GM23338 (cell line): Measurements from ENCODE around the gene IPO8. TPM values are rescaled to one million over a fixed set of nuclear protein-coding genes. Genes with fewer than 3 reads are reported as not detected.

ENCODE experiments used
- ATAC-seq: fragments of 200-7000 bp; cut with Tn5 transposase; 3 replicates; pipeline ENCODE4 v1.9.1; 2020
- DNase-seq: peaks from one replicate; pipeline ENCODE4 v3.0.0-alpha.2; 2015; ENCODE audit warnings: low spot score
- H2AFZ ChIP-seq: fragments of 200-600 bp; sonication (generic); 2 replicates; pipeline ENCODE4 v1.8.0; 2016; ENCODE audit warnings: antibody characterized with exemption, mild to moderate bottlenecking, moderate library complexity
- H3F3A ChIP-seq: fragments of 200-600 bp; sonication (generic); replicated peaks from 2 replicates; pipeline ENCODE4 v1.8.0; 2017; ENCODE audit warnings: antibody characterized with exemption, mixed run types, low read depth
- H3K27ac ChIP-seq: fragments of 200-600 bp; sonication (generic); 2 replicates; pipeline ENCODE4 v1.6.1; 2016; ENCODE audit warnings: low read depth
- H3K27me3 ChIP-seq: fragments of 200-600 bp; sonication (generic); 2 replicates; pipeline ENCODE4 v1.8.0; 2016; ENCODE audit warnings: mild to moderate bottlenecking, mixed run types, moderate library complexity; ENCODE audit not compliant: insufficient read depth
- H3K36me3 ChIP-seq: fragments of 200-600 bp; sonication (generic); 2 replicates; pipeline ENCODE4 v1.8.0; 2016; ENCODE audit warnings: mild to moderate bottlenecking; ENCODE audit not compliant: insufficient read depth
- H3K4me1 ChIP-seq: fragments of 200-600 bp; sonication (generic); 2 replicates; pipeline ENCODE4 v1.8.0; 2016; ENCODE audit warnings: mild to moderate bottlenecking, moderate library complexity; ENCODE audit not compliant: insufficient read depth
- H3K4me2 ChIP-seq: fragments of 200-600 bp; sonication (generic); 2 replicates; pipeline ENCODE4 v1.7.1; 2017; ENCODE audit warnings: mixed run types
- H3K4me3 ChIP-seq: fragments of 200-600 bp; sonication (generic); 2 replicates; pipeline ENCODE4 v1.6.1; 2016; ENCODE audit warnings: mixed run types
- H3K79me2 ChIP-seq: fragments of 200-600 bp; sonication (generic); replicated peaks from 2 replicates; pipeline ENCODE4 v1.8.0; 2017; ENCODE audit warnings: mild to moderate bottlenecking; ENCODE audit not compliant: insufficient read depth
- H3K9me2 ChIP-seq: fragments of 200-600 bp; sonication (generic); 2 replicates; pipeline ENCODE4 v1.8.0; 2017; ENCODE audit not compliant: insufficient read depth
- H4K20me1 ChIP-seq: fragments of 200-600 bp; sonication (generic); replicated peaks from 2 replicates; pipeline ENCODE4 v1.8.0; 2017; ENCODE audit warnings: mild to moderate bottlenecking; ENCODE audit not compliant: insufficient read depth
- H3K27ac Mint-ChIP-seq: 2 replicates; pipeline ENCODE4 v1.8.0; 2020; ENCODE audit warnings: inconsistent platforms, mild to moderate bottlenecking, moderate library complexity, mixed read lengths
- H3K27me3 Mint-ChIP-seq: 3 replicates; pipeline ENCODE4 v1.8.0; 2022; ENCODE audit warnings: low read depth, mild to moderate bottlenecking, moderate library complexity, mixed read lengths, inconsistent platforms; ENCODE audit not compliant: insufficient read depth, poor library complexity
- H3K36me3 Mint-ChIP-seq: 3 replicates; pipeline ENCODE4 v1.8.0; 2021; ENCODE audit warnings: low read depth, mild to moderate bottlenecking, inconsistent platforms, moderate library complexity, mixed read lengths
- H3K4me1 Mint-ChIP-seq: 3 replicates; pipeline ENCODE4 v1.8.0; 2020; ENCODE audit warnings: mild to moderate bottlenecking, inconsistent platforms, mixed read lengths
- H3K4me3 Mint-ChIP-seq: 3 replicates; pipeline ENCODE4 v1.8.0; 2021; ENCODE audit warnings: moderate library complexity, mild to moderate bottlenecking, inconsistent platforms, mixed read lengths
- H3K9me3 Mint-ChIP-seq: 3 replicates; pipeline ENCODE4 v1.8.0; 2020; ENCODE audit warnings: moderate library complexity, mild to moderate bottlenecking, inconsistent platforms, mixed read lengths
- CREB1 ChIP-seq: fragments of 250-450 bp; sonication (Bioruptor Pico); IDR thresholded peaks from 2 replicates; pipeline ENCODE4 v1.5.0; 2020; ENCODE audit warnings: low read depth, mild to moderate bottlenecking, moderate library complexity
- CTCF ChIP-seq, 2 experiments: fragments of 200-600 bp in 1 of 2; sonication (generic) in 1 of 2; conservative IDR thresholded peaks; 2 replicates each; pipeline versions ENCODE4 v1.5.1 to v1.6.1; 2016 to 2017; ENCODE audit warnings: antibody characterized with exemption in 2 of 2, low read depth in 2 of 2, mild to moderate bottlenecking in 2 of 2, moderate library complexity in 1 of 2
- ETS1 ChIP-seq: IDR thresholded peaks from 2 replicates; pipeline ENCODE4 v1.6.1; 2016; ENCODE audit warnings: antibody characterized with exemption
- EZH2 ChIP-seq: fragments of 200-600 bp; sonication (generic); IDR thresholded peaks from one replicate; pipeline ENCODE4 v1.8.0; 2017; ENCODE audit warnings: antibody characterized with exemption, mild to moderate bottlenecking, low read depth; ENCODE audit not compliant: unreplicated experiment
- EZH2phosphoT487 ChIP-seq: fragments of 200-600 bp; sonication (generic); IDR thresholded peaks from one replicate; pipeline ENCODE4 v1.8.1; 2018; ENCODE audit warnings: antibody characterized with exemption; ENCODE audit not compliant: unreplicated experiment
- JUNB ChIP-seq: IDR thresholded peaks from one replicate; pipeline ENCODE4 v1.6.1; 2016; ENCODE audit warnings: antibody characterized with exemption; ENCODE audit not compliant: unreplicated experiment
- NANOG ChIP-seq: IDR thresholded peaks from 2 replicates; pipeline ENCODE4 v1.6.1; 2016; ENCODE audit warnings: antibody characterized with exemption, borderline replicate concordance
- POLR2AphosphoS5 ChIP-seq: IDR thresholded peaks from 2 replicates; pipeline ENCODE4 v1.6.1; 2016; ENCODE audit warnings: antibody characterized with exemption, low read depth
- REST ChIP-seq: IDR thresholded peaks from one replicate; pipeline ENCODE4 v1.6.1; 2018; ENCODE audit warnings: antibody characterized with exemption; ENCODE audit not compliant: unreplicated experiment
- STAT1 ChIP-seq: IDR thresholded peaks from one replicate; pipeline ENCODE4 v1.6.1; 2016; ENCODE audit warnings: antibody characterized with exemption; ENCODE audit not compliant: unreplicated experiment
- ZNF114 ChIP-seq: fragments of 250-450 bp; sonication (Bioruptor Pico); IDR thresholded peaks from 2 replicates; pipeline ENCODE4 v1.5.0; 2020; ENCODE audit warnings: mild to moderate bottlenecking, moderate library complexity
- ZNF331 ChIP-seq: fragments of 250-450 bp; sonication (Bioruptor Pico); IDR thresholded peaks from 2 replicates; pipeline ENCODE4 v1.5.0; 2020; ENCODE audit warnings: low read depth, mild to moderate bottlenecking, moderate library complexity
- ZNF462 ChIP-seq: fragments of 250-450 bp; sonication (Bioruptor Pico); IDR thresholded peaks from 2 replicates; pipeline ENCODE4 v1.5.0; 2020; ENCODE audit warnings: mild to moderate bottlenecking, moderate library complexity
- polyA plus RNA-seq: library from polyadenylated mRNA; unstranded; fragments of >200 nt; fragmentation: Nextera tagmentation; extraction: Ambion mirVana; gene quantifications from 2 replicates; pipeline ENCODE4 v1.2.1, GENCODE V29; 2016
- total RNA-seq: library from RNA; depleted of rRNA; stranded (reverse); fragments of >200 nt; shearing (Covaris generic); gene quantifications from 2 replicates; pipeline ENCODE4 v1.2.3, GENCODE V29; 2014

IPO8 gene
- total and polyA plus RNA-seq, 2 experiments from 2014 or later = 13.4 to 53.6 TPM

GRCh38 chr12:30679241-30679640, 16.4 kb downstream of the IPO8 start:
- no peaks in the 10 kb centered on the region for H3K9me2 ChIP-seq
- H3F3A ChIP-seq = no peaks in the 10 kb centered on the region
- Mint-ChIP-seq H3K27me3 (no peaks in the 10 kb centered on the region), H3K4me1 (no peaks in the 10 kb centered on the region), H3K9me3 (no peaks in the 10 kb centered on the region), H3K27ac (no peak overlapping the region), H3K36me3 (peaks cover 30% of the 10 kb centered on the region; the same call in 2 of the 3 replicates), H3K4me3 (no peak overlapping the region)
- no peak for DNase-seq
- no peaks in the 10 kb centered on the region for H3K4me1 ChIP-seq
- H2AFZ ChIP-seq = no peak overlapping the region
- TF ChIP-seq EZH2 (no peak), CREB1 (no peak), JUNB (no peak), ZNF462 (no peak), ZNF114 (no peak), ZNF331 (CRISPR knock-in tag) (no peak), CTCF (conservative IDR thresholded peaks at IDR 0.05; ENCODE audit: low read depth in 2 of 2) (no peak), STAT1 (no peak), EZH2phosphoT487 (no peak), POLR2AphosphoS5 (no peak), NANOG (no peak), REST (no peak), ETS1 (no peak)
- no peaks in the 10 kb centered on the region; the same call in 1 of the 2 replicates for H3K36me3 ChIP-seq
- H3K27ac ChIP-seq = no peak overlapping the region
- ATAC-seq = no peak
- no peaks in the 10 kb centered on the region for H3K27me3 ChIP-seq
- H3K4me3 ChIP-seq = no peak overlapping the region
- no peaks in the 10 kb centered on the region for H4K20me1 ChIP-seq
- H3K4me2 ChIP-seq = no peak overlapping the region
- H3K79me2 ChIP-seq = no peaks in the 10 kb centered on the region
